Fibroblast of peridontal ligament (primary cell): ENCODE data around the gene RDX.
"Not testable (repeated sequence)": the region's sequence is repeated elsewhere in the genome, so short reads cannot be mapped to it uniquely, and the experiment has no call there.

ENCODE experiments used
- DNase-seq: peaks from one replicate; pipeline ENCODE4 v3.0.0-alpha.2; 2010; ENCODE audit errors: extremely low read depth

The RDX gene

DNA sequence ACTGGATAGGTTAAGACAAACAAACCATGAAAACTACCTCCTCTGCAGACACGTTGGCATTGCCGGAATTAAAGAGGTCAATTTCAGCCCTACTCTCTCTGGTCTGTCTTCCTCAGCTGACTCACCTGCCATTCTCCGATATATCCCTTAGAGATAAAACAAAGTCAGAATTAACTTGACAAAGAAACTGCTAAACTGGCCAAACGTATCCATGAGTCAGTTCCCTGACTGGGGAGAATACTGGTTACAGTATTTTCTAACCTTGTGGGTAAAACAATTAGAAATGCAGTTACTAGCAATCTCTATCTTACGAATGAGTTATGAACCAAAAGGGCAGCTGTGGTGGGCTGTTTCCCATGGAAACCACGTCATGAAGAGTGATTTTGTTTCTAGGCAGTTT is 96.2 kb downstream of the RDX start:
- peak; percentile 35 for DNase-seq

GRCh38 chr11:110199184-110199981 is 97.0 kb downstream of the RDX start:
- DNase-seq = no peak

- peak; percentile 55 for DNase-seq
Measured at GRCh38 chr11:110198031-110198729, 98.2 kb downstream of the RDX start.

- no peak for DNase-seq
Measured at GRCh38 chr11:110196884-110197420, 99.5 kb downstream of the RDX start.

- DNase-seq = peak; percentile 87
Measured at GRCh38 chr11:110196241-110196754, 100.1 kb downstream of the RDX start.

GRCh38 chr11:110194211-110194766 is 102.1 kb downstream of the RDX start:
- peak; percentile 78 for DNase-seq

DNA sequence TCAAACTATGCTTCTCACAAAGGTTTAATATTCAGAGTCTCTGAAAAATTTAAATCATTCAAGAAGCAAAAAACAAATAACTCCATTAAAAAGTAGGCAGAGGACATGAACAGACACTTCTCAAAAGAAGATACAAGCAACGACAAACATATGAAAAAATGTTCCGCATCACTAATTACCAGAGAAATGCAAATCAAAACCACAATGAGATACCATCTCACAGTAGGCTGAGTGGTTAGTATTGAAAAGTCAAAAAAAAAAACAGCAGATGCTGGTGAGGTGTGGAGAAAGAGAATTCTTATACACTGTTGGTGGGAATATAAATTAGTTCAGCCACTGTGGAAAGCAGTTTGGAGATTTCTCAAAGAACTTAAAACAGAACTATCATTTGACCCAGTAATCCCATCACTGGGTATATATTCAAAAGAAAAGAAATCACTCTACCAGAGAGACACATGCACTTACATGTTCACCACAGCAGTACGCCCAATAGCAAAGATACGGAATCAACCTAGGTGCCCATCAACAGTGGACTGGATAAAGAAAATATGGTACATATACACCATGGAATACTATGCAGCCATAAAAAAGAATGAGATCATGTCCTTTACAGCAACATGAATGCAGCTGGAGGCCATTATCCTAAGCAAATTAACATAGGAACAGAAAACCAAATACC is 103.7 kb downstream of the RDX start:
- DNase-seq = not testable (repeated sequence)

- DNase-seq = no peak
Measured at GRCh38 chr11:110190885-110191284, 105.5 kb downstream of the RDX start.

- DNase-seq = no peak
Measured at GRCh38 chr11:110187731-110188130, 108.7 kb downstream of the RDX start.

GRCh38 chr11:110186867-110187266 is 109.5 kb downstream of the RDX start:
- no peak for DNase-seq

DNA sequence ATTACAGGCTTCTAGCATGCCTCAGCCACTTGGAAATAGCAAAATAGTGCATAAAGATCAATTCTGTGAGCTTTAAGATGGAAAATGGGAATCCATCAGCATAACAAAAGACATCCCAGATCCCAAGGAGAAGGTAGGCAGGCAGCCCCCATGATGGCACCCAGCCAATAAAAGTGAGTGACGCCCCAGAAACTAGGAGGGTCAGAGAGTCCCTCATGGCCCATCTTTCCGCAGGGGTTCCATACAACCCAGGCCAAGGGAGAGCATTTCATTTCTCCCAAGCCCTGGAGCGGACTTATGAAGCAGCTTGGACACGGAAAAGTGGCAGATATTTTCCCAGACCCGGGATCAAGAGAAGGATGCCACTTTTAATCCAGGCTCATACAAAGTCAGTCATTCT is 110.0 kb downstream of the RDX start:
- no peak for DNase-seq

GRCh38 chr11:110185599-110185998 is 110.8 kb downstream of the RDX start:
- no peak for DNase-seq

GRCh38 chr11:110185121-110185591 is 111.3 kb downstream of the RDX start:
- DNase-seq = peak; percentile 65

DNA sequence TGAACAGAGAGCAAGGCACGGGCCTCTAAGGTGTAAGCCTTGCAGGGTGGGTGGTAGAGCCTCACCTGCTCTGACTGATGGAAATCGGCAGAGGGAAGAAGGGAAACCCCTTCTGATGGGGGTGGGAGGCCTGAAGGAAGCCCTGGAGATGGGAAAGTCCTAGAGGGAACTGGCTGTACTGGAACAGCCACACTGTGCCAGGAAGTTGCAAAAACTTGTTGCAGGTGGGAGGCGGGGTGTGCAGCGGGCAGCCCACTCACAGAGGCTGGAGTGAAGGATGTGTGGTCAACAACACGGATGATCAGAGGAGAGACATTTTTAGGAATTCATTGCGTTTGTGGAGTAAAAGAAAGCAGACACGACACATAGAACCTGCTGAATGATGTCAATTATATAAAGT is 112.0 kb downstream of the RDX start:
- DNase-seq = no peak

DNA sequence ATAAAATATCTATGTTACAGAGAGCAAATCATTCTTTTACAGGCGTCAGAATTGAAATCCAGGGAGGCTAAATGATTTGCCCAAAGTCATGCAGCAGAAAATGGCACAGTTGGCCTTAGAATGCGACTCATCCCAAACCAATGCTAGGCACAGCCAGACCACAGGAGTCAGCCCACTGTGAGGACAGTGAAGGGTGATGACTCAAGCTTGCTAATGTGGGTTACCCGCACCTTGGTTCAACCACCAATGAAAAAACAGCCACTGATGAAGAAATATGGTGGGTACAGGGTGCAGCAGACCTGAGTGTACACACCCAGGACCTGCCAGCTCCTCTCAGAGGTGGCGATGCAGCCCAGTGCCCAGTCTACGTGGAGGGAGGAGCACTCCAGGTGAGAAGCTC is 113.5 kb downstream of the RDX start:
- DNase-seq = peak; percentile 45

DNA sequence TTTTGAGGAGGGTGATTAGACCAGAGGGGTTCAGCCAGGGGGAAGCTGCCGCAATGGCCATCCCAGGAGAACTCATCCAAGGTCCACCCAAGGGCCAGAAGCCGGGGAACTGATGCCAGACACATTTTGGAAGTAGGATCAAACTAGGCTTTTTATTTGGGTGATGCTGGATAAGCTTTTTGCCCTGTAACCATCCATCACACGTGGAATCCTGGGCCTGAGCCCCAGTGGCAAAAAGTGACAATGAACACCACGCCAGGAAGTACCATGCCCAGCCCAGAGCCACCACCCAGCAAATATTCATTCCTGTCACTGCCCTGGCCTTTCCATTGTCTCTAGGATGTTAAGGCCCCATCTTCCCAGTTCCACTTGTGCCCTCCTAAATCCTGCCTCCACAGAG is 117.3 kb downstream of the RDX start:
- no peak for DNase-seq

DNA sequence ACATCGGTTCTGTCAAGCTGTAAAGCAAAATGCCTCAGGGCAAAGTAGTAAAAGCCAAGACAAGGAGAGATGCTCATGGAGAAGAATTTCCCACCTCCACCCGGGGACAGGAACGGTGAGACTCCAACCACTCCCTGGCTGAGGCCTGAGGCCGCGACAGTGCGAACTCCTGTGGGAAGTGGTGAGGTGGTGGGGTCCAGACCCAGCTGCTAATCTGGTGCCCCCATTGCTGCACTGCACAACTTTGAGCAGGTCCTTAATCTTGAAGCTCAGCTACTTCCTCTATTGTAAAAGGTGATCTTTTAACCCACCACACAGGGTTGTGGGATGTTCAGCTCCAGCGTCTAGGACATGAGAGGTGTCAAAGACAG is 119.3 kb downstream of the RDX start:
- no peak for DNase-seq

- no peak for DNase-seq
Measured at GRCh38 chr11:110176366-110177085, 119.9 kb downstream of the RDX start.

DNA sequence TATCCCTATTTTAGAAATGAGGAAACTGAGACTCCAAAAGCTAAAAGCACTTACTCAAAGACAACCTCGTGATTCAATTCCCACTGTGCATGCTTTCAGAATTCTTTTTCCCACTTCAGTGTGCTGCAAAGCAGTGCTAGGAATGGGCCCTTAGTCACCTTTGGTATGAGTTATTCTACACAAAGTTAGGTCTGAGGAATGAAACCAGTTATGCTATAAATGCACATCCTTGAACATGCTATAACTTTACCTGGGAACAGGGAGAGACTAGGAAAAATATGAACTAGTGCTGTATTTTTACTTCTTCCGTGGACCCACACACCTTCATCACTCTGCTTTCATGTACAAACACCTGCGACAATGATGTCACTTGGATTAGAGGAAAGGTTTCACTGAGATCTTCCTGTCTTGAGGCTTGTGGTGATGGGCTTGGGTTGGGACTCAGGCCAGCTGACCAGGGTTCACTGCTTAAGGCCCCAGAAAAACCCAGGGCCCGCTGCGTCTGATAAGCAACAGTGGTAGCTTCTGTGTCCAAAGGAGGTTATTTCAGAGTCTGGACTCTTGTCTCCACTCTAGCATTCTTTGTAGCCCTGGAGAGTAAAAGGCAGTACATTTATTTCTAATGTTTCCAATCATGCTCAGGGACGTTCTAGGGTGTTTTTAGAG is 121.6 kb downstream of the RDX start:
- DNase-seq = peak; percentile 38

DNA sequence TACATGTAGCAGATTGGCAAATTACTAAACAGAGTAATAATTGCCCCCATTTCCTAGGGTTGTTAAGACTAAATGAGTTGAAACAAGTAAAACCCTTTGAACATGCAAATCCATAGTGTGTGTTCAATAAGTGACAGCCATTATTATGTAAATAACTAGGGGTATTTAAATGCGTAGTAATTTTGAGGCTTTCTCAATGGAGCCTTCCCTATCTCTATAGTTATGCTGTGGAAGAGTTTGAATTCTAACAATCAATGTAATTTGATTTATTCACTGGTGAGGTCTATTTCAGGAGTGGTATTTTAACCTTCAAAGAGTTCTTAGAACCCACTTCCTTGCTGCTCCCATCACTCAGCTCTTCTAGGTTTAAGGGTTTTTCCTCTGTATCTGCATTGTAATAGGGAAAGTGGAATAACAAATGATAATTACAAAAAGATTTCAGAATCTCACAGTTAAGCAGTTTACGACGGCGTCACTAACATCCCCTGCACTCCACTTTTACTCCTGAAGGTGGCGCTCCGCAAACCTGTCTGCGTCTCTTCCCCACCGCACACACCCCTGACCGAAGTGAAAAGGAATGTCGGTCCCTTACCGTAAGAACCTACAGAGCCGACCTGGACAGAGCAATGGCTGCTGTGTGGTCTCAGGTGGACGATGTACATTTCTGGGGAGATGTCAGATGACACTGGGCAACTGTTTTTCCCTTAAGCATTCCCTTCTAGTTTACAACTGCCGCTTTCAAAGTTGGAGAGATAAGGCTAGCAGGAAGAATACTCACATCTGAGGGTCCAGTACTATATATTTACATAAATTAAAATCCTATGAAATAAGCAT is 122.4 kb downstream of the RDX start:
- peak; percentile 56 for DNase-seq
